WTC11 (cell line): Measurements from ENCODE around the gene LRRC31. TPM values are rescaled to one million over a fixed set of nuclear protein-coding genes. Genes with fewer than 3 reads are reported as not detected.

ENCODE experiments used
- ATAC-seq: fragments of 200-7000 bp; cut with Tn5 transposase; 2 replicates; pipeline ENCODE4 v1.10.0; 2021; ENCODE audit warnings: mild to moderate bottlenecking, moderate library complexity
- CTCF ChIA-PET: fragments of 300-600 bp; sonication (Branson Sonifier 250); formaldehyde crosslinking; loops from one replicate; lab custom pipeline; 2021; ENCODE audit warnings: antibody characterized with exemption; lab: Charles Lee
- POLR2A ChIA-PET: fragments of 350-600 bp; sonication (Branson Sonifier 250); formaldehyde crosslinking; loops from one replicate; lab custom pipeline; 2021; ENCODE audit warnings: antibody characterized with exemption; lab: Charles Lee
- DNase-seq: peaks from one replicate; pipeline ENCODE4 v3.0.0; 2021; ENCODE audit warnings: low spot score
- H3K27ac Mint-ChIP-seq: 2 replicates; pipeline ENCODE4 v1.8.0; 2021; ENCODE audit warnings: mixed read lengths
- H3K27me3 Mint-ChIP-seq: 2 replicates; pipeline ENCODE4 v1.8.0; 2021; ENCODE audit warnings: low read depth, mild to moderate bottlenecking, moderate library complexity, mixed read lengths
- H3K36me3 Mint-ChIP-seq: 2 replicates; pipeline ENCODE4 v1.8.0; 2021; ENCODE audit warnings: mixed read lengths
- H3K4me1 Mint-ChIP-seq: 2 replicates; pipeline ENCODE4 v1.8.0; 2022; ENCODE audit warnings: mixed read lengths
- H3K4me3 Mint-ChIP-seq: 2 replicates; pipeline ENCODE4 v1.8.0; 2021; ENCODE audit warnings: mild to moderate bottlenecking, moderate library complexity, mixed read lengths
- H3K9me3 Mint-ChIP-seq: 2 replicates; pipeline ENCODE4 v1.8.0; 2021; ENCODE audit warnings: mixed read lengths
- ATF1 ChIP-seq: sonication (generic); formaldehyde crosslinking; IDR thresholded peaks from 2 replicates; pipeline ENCODE4 v1.8.1; 2023; ENCODE audit warnings: mild to moderate bottlenecking, moderate library complexity, missing genetic modification reagents
- CDX4 ChIP-seq: fragments of 250-450 bp; sonication (Bioruptor Pico); IDR thresholded peaks from 2 replicates; pipeline ENCODE4 v1.9.0; 2021; ENCODE audit warnings: moderate library complexity, mild to moderate bottlenecking, inconsistent platforms, borderline replicate concordance
- CREB1 ChIP-seq: sonication (generic); formaldehyde crosslinking; IDR thresholded peaks from 2 replicates; pipeline ENCODE4 v1.8.0; 2023; ENCODE audit warnings: mild to moderate bottlenecking, missing genetic modification reagents
- ETV6 ChIP-seq: sonication (generic); formaldehyde crosslinking; IDR thresholded peaks from 2 replicates; pipeline ENCODE4 v1.8.1; 2022; ENCODE audit warnings: mild to moderate bottlenecking, missing genetic modification reagents
- GTF2I ChIP-seq: fragments of 250-450 bp; sonication (Bioruptor Pico); conservative IDR thresholded peaks from 2 replicates; pipeline ENCODE4 v1.4.0; 2021; ENCODE audit warnings: mild to moderate bottlenecking
- HMGA2 ChIP-seq: fragments of 250-450 bp; sonication (Bioruptor Pico); IDR thresholded peaks from 2 replicates; pipeline ENCODE4 v1.4.0; 2021; ENCODE audit warnings: mild to moderate bottlenecking, moderate library complexity
- JAZF1 ChIP-seq: fragments of 250-450 bp; sonication (Bioruptor Pico); IDR thresholded peaks from 2 replicates; pipeline ENCODE4 v1.9.0; 2021; ENCODE audit warnings: moderate library complexity, mild to moderate bottlenecking, inconsistent platforms
- MLX ChIP-seq: sonication (generic); formaldehyde crosslinking; IDR thresholded peaks from 2 replicates; pipeline ENCODE4 v1.8.1; 2023; ENCODE audit warnings: mild to moderate bottlenecking, missing genetic modification reagents, moderate library complexity
- MYBL2 ChIP-seq: sonication (generic); formaldehyde crosslinking; IDR thresholded peaks from 2 replicates; pipeline ENCODE4 v1.8.1; 2023; ENCODE audit warnings: mild to moderate bottlenecking, moderate library complexity, missing genetic modification reagents
- NFATC4 ChIP-seq: fragments of 250-450 bp; sonication (Bioruptor Pico); IDR thresholded peaks from 2 replicates; pipeline ENCODE4 v1.9.0; 2021; ENCODE audit warnings: mild to moderate bottlenecking
- NR2C2 ChIP-seq: sonication (generic); formaldehyde crosslinking; IDR thresholded peaks from 2 replicates; pipeline ENCODE4 v1.8.0; 2022; ENCODE audit warnings: mild to moderate bottlenecking, missing genetic modification reagents
- OVOL2 ChIP-seq: fragments of 250-450 bp; sonication (Bioruptor Pico); IDR thresholded peaks from 2 replicates; pipeline ENCODE4 v1.9.0; 2021; ENCODE audit warnings: mild to moderate bottlenecking, borderline replicate concordance
- PREB ChIP-seq: sonication (generic); formaldehyde crosslinking; IDR thresholded peaks from 2 replicates; pipeline ENCODE4 v1.8.1; 2022; ENCODE audit warnings: mild to moderate bottlenecking, missing genetic modification reagents, moderate library complexity, borderline replicate concordance
- RELA ChIP-seq: sonication (generic); formaldehyde crosslinking; IDR thresholded peaks from 2 replicates; pipeline ENCODE4 v1.8.1; 2022; ENCODE audit warnings: missing genetic modification reagents, mild to moderate bottlenecking, borderline replicate concordance
- RORB ChIP-seq: fragments of 250-450 bp; sonication (Bioruptor Pico); IDR thresholded peaks from 2 replicates; pipeline ENCODE4 v1.9.0; 2021; ENCODE audit warnings: mild to moderate bottlenecking
- SMAD4 ChIP-seq: sonication (generic); formaldehyde crosslinking; IDR thresholded peaks from 2 replicates; pipeline ENCODE4 v1.8.0; 2022; ENCODE audit warnings: mild to moderate bottlenecking, missing genetic modification reagents
- SOX15 ChIP-seq: fragments of 250-450 bp; sonication (Bioruptor Pico); IDR thresholded peaks from 2 replicates; pipeline ENCODE4 v1.9.0; 2021; ENCODE audit warnings: mild to moderate bottlenecking
- TCF7 ChIP-seq: sonication (generic); formaldehyde crosslinking; IDR thresholded peaks from 2 replicates; pipeline ENCODE4 v1.8.0; 2022; ENCODE audit warnings: mild to moderate bottlenecking, low read depth, missing genetic modification reagents, moderate library complexity
- TEAD1 ChIP-seq: sonication (generic); formaldehyde crosslinking; IDR thresholded peaks from 2 replicates; pipeline ENCODE4 v1.8.0; 2022; ENCODE audit warnings: mild to moderate bottlenecking, missing genetic modification reagents
- ZBTB43 ChIP-seq: sonication (generic); formaldehyde crosslinking; IDR thresholded peaks from 2 replicates; pipeline ENCODE4 v1.8.1; 2023; ENCODE audit warnings: mild to moderate bottlenecking, missing genetic modification reagents
- ZNF138 ChIP-seq: sonication (generic); formaldehyde crosslinking; conservative IDR thresholded peaks from 2 replicates; pipeline ENCODE4 v1.8.1; 2022; ENCODE audit warnings: mild to moderate bottlenecking, moderate library complexity, missing genetic modification reagents
- ZNF232 ChIP-seq: sonication (generic); formaldehyde crosslinking; IDR thresholded peaks from 2 replicates; pipeline ENCODE4 v1.8.0; 2022; ENCODE audit warnings: mild to moderate bottlenecking, missing genetic modification reagents
- ZNF317 ChIP-seq: sonication (generic); formaldehyde crosslinking; IDR thresholded peaks from 2 replicates; pipeline ENCODE4 v1.8.1; 2023; ENCODE audit warnings: low read depth, mild to moderate bottlenecking, moderate library complexity, missing genetic modification reagents, borderline replicate concordance
- ZNF423 ChIP-seq: fragments of 250-450 bp; sonication (Bioruptor Pico); IDR thresholded peaks from 2 replicates; pipeline ENCODE4 v2.1.2; 2022; ENCODE audit warnings: mild to moderate bottlenecking, moderate library complexity
- ZNF671 ChIP-seq: fragments of 250-450 bp; sonication (Bioruptor Pico); IDR thresholded peaks from 2 replicates; pipeline ENCODE4 v1.8.0; 2021; ENCODE audit warnings: mild to moderate bottlenecking
- total RNA-seq: library from RNA; stranded (reverse); gene quantifications from 3 replicates; pipeline ENCODE4 v1.2.3, GENCODE V29; 2021

The LRRC31 gene
- total RNA-seq, 1 experiment from 2014 or later = not detected

GRCh38 chr3:169914321-169914720 is 44.6 kb upstream of the LRRC31 start:
- no peak for ATAC-seq
- ChIA-PET CTCF (no interaction called here), POLR2A (no interaction called here)
- H3K4me3 Mint-ChIP-seq = no peak overlapping the region
- no peak for DNase-seq
- H3K9me3 Mint-ChIP-seq = peaks cover 3% of the 10 kb centered on the region; the same call in 1 of the 2 replicates
- H3K36me3 Mint-ChIP-seq = no peaks in the 10 kb centered on the region
- no peak for TF ChIP-seq HMGA2 (CRISPR knock-in tag)
- no peak for TF ChIP-seq CDX4
- no peak for TF ChIP-seq SMAD4
- no peak for TF ChIP-seq SOX15 (CRISPR knock-in tag)
- no peak for TF ChIP-seq ATF1
- no peak for TF ChIP-seq ZNF138 (CRISPR knock-in tag)
- TF ChIP-seq NFATC4 (CRISPR knock-in tag) = no peak
- TF ChIP-seq TEAD1 = no peak
- TF ChIP-seq ZNF232 = no peak
- TF ChIP-seq ZNF423 (CRISPR knock-in tag) = no peak
- TF ChIP-seq NR2C2 = no peak
- TF ChIP-seq TCF7 (CRISPR knock-in tag) = no peak
- no peak for TF ChIP-seq OVOL2
- no peaks in the 10 kb centered on the region for H3K27me3 Mint-ChIP-seq
- H3K27ac Mint-ChIP-seq = no peak overlapping the region
- H3K4me1 Mint-ChIP-seq = no peaks in the 10 kb centered on the region

- DNase-seq = no peak
- peaks cover 3% of the 10 kb centered on the region; the same call in 1 of the 2 replicates for H3K9me3 Mint-ChIP-seq
- no peak overlapping the region for H3K4me3 Mint-ChIP-seq
- H3K36me3 Mint-ChIP-seq = no peaks in the 10 kb centered on the region
- no peak for TF ChIP-seq ZNF671 (CRISPR knock-in tag)
- TF ChIP-seq RELA = no peak
- no peak for TF ChIP-seq GTF2I (CRISPR knock-in tag)
- no peak for TF ChIP-seq ZBTB43 (CRISPR knock-in tag)
- TF ChIP-seq OVOL2 = no peak
- TF ChIP-seq ZNF317 (CRISPR knock-in tag) = no peak
- TF ChIP-seq RORB = no peak
- no peak for TF ChIP-seq SOX15 (CRISPR knock-in tag)
- TF ChIP-seq CREB1 = no peak
- TF ChIP-seq HMGA2 (CRISPR knock-in tag) = no peak
- no peak for TF ChIP-seq MLX (CRISPR knock-in tag)
- TF ChIP-seq PREB (CRISPR knock-in tag) = no peak
- no peak for TF ChIP-seq ETV6 (CRISPR knock-in tag)
- no peak for TF ChIP-seq MYBL2 (CRISPR knock-in tag)
- TF ChIP-seq JAZF1 (CRISPR knock-in tag) = no peak
- CTCF ChIA-PET = no interaction called here
- POLR2A ChIA-PET = no interaction called here
- no peaks in the 10 kb centered on the region for H3K4me1 Mint-ChIP-seq
- H3K27me3 Mint-ChIP-seq = no peaks in the 10 kb centered on the region
- no peak overlapping the region for H3K27ac Mint-ChIP-seq
- no peak for ATAC-seq
Observed at GRCh38 chr3:169913323-169913722, 43.6 kb upstream of the LRRC31 start.
